LNCaP clone FGC (cell line): Measurements from ENCODE around the gene HIVEP3.

Experiments used
- DNase-seq: peaks from one replicate; pipeline ENCODE4 v3.0.0-alpha.2; 2011; ENCODE audit warnings: low read depth
- H3K4me3 ChIP-seq: 2 replicates; pipeline ENCODE4 v1.5.1; 2011; ENCODE audit warnings: mild to moderate bottlenecking, low read depth, low read length, control low read depth
- CTCF ChIP-seq: IDR thresholded peaks from 2 replicates; pipeline ENCODE4 v1.5.1; 2012; ENCODE audit warnings: mild to moderate bottlenecking; ENCODE audit not compliant: control insufficient read depth, insufficient read depth; ENCODE audit errors: extremely low read depth

HIVEP3 gene

GRCh38 chr1:41890825-41891198, 27.9 kb downstream of the HIVEP3 start:
- H3K4me3 ChIP-seq, result no peak overlapping the region
- DNase-seq, result no peak
- TF ChIP-seq CTCF, result no peak

GRCh38 chr1:41889506-41890414, 29.0 kb downstream of the HIVEP3 start:
- H3K4me3 ChIP-seq, result no peak overlapping the region
- DNase-seq, result no peak
- no peak for TF ChIP-seq CTCF

- no peak overlapping the region for H3K4me3 ChIP-seq
- DNase-seq, result no peak
- no peak for TF ChIP-seq CTCF
Observed at GRCh38 chr1:41888756-41889155, 30.0 kb downstream of the HIVEP3 start.

- DNase-seq, result no peak
- no peak for TF ChIP-seq CTCF
- no peak overlapping the region for H3K4me3 ChIP-seq
Observed at GRCh38 chr1:41887365-41887764, 31.4 kb downstream of the HIVEP3 start.

- H3K4me3 ChIP-seq, result no peak overlapping the region
- no peak for DNase-seq
- no peak for TF ChIP-seq CTCF
Observed at GRCh38 chr1:41884256-41885230, 34.2 kb downstream of the HIVEP3 start.

GRCh38 chr1:41883507-41883906, 35.2 kb downstream of the HIVEP3 start:
- TF ChIP-seq CTCF, result no peak
- no peak overlapping the region for H3K4me3 ChIP-seq
- no peak for DNase-seq
